HG02943 (cell line): ENCODE data around the gene ZNF468.
"Not testable (repeated sequence)": the region's sequence is repeated elsewhere in the genome, so short reads cannot be mapped to it uniquely, and the experiment has no call there.

Experiments
- ATAC-seq: cut with Tn5 transposase; IDR thresholded peaks from one replicate; pipeline ENCODE4 v1.9.1; 2021; ENCODE audit warnings: mild to moderate bottlenecking, low read depth, moderate library complexity; ENCODE audit not compliant: unreplicated experiment

Gene ZNF468

DNA sequence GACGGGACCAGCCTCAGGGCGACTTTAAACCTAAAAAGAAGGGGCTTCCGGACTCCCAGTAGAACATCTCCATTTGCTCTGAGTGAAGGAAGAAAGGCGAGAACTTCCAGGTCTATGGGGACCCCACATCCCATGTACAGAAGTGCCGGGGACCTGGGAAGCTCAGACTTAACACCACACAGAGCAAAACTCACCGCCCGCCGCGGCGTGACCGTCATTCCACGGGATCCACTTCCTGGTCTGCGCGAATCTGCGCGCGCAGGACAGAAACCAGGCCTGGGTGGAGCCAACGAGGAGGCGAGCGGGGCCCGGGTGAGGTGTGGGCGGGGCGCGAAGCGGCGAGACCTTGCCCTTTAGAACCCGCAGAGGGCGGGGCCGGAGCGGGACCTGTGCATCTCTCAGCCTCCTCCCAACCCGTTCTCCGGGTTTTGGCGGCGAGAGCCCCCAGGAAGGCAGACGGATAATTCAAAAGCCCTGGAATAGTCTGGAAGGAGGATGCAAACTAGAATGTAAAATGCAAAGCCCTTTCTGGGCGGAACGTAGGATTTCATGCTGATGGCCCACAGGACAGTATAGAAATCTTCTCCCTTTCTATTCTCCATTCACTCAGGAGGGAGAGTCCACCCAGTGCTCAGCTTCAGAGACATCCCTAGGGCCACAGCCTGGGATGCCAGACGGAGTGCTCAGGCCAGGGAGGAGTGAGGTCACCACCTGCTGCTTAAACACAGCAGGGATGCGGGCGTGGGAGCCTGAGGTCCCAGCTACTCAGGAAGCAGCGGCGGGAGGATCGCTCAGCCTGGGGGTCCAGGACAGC, at the start of gene ZNF468:
Gene ZNF468 (minus strand): TSS at position 242 of the 814 bp plus-strand sequence. CDS start 3,347 bp downstream, outside the sequence.
- ATAC-seq = peak; percentile 88

DNA sequence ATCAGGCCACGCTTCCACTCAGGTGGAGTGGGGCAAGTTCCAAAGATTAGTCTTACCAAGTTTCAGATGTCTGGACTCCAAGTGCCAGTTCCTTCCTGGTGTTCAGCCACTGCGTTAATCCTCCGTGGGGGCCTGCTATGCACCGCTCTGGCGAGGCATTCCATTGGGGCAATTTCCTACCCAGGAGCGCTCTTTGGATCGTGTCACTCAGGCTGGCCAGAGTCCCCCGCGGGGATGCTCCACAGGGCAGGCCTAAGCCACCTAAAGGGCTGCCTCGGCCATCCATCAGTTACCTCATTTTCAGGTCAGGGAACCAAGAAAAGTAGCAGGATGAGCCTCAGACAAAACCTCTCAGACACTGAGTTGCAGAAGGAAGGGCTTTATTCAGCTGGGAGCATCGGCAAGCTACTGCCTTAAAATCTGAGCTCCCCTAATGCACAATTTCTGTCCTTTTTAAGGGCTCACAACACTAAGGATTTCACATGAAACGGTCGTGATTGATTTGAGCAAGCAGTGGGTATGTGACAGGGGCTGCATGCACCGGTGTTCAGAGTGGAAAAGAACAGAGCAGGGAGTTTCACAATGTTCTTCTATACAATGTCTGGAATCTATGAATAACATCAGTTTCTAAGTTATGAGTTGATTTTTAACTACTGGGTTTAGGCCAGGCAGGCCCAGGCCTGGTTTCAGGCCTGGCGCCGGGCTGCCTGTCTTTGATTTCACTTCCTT, 46.8 kb upstream of the ZNF468 start:
- ATAC-seq = not testable (repeated sequence)

GRCh38 chr19:52901842-52902241, 44.4 kb upstream of the ZNF468 start:
- no peak for ATAC-seq

- not testable (repeated sequence) for ATAC-seq
Measured at GRCh38 chr19:52898596-52898995, 41.2 kb upstream of the ZNF468 start.

DNA sequence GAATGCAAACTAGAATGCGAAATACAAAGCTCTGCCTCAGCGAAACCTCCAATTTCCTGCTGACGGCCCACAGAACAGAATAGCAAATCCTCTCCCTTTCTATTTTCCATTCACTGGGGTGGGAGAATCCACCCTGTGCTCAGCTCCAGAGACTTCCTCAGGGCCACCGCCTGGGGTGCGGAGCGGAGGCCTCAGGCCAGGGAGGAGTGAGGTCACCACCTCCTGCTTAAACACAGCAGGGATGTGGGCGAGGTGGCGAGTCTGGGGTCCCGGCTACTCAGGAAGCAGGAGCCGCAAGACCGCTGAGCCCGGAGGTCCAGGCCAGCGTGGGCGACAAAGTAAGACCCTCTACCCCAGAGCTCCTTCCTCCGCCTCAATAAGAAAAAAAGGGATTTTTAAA, 40.7 kb upstream of the ZNF468 start:
- no peak for ATAC-seq

DNA sequence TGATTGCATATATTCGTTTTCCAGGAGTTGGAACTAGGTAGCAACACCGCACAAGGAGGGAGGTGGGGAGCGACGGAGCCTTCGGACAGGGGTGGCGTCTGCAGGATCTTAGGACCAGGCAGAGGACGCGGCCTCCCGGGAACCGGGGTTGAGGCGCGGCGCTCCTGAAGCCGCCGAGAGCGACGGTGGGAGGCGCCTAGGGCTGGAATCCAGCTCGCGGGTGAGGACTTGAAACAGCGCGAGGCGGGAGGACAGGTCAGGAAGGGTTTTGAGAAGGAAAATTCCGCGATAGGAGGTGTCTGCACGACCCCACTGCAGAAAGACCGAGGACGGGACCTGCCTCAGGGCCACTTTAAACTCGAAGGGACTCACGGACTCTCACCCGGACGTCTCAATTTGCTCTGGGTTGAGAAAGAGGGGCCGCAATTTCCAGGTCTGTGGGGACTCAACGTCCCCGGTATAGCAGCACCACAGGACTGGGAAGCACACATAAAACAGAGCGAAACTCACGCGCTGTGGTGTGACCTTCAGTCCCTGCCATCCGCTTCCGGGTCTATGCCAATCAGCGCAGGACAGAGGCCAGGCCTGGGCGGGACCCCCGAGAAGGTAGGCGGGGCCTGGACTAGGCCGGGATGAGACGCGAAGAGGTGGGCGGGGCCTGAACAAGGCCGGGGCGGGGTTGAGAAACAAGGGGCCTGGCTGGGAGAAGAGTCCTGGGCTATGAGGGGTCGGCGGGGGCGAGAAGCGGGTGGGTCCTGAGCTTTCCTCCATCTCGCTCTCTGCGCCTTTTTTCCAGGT, 39.9 kb upstream of the ZNF468 start, which contains the start of gene ZNF320:
Gene ZNF320 (minus strand): TSS at position 498 of the 798 bp plus-strand sequence. CDS start 7,380 bp downstream, outside the sequence.
- ATAC-seq = peak; percentile 96

DNA sequence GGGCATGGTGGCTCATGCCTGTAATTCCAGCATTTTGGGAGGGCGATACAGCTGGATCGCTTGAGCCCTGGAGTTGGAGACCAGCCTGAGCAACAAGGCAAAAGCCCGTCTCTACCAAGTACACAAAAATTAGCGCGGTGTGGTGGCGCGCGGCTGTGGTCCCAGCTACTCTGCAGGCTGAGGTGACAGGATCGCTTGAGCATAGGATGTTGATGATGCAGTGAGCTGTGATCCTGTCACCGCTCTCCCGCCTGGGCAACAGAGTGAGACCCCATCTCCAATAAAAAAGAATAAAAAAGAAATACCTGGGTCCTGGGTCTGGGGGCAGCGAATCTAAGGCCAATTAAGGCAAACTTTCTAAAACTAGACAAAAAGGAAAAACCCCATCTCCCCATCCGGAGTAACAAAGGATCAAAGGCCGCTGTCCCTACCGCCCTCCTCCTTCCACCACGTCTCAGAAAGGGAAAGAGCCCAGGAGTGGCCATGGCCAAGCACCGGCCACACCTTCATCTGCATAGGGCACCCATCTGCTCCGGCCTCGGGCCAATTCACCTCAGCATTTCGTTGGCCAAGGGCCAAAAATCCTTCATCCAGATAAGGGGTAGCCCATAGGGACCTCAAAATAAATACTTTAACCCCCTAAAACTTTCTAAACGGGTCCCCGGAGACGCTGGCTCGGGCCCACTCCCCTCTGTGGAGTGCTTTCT, 39.2 kb upstream of the ZNF468 start:
- no peak for ATAC-seq

DNA sequence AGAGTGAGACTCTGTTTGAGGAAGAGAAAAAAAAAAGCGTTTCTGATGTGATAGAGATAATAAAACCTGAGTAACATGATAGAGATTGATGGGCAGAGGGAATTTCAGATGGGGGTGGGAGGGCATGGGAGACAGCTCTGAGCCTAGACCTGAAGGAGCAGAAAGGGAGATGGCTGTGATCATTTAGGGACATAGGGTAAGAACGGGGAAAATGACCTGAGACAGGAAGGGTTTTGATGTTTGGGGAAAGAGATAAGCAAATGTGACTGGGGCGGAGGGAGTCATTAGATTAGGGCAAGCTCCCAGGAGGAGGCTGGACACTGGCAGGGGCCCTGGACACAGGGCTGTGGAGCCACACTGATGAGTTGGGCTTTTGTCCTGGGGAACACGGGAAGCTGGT, 33.9 kb upstream of the ZNF468 start:
- ATAC-seq = no peak

DNA sequence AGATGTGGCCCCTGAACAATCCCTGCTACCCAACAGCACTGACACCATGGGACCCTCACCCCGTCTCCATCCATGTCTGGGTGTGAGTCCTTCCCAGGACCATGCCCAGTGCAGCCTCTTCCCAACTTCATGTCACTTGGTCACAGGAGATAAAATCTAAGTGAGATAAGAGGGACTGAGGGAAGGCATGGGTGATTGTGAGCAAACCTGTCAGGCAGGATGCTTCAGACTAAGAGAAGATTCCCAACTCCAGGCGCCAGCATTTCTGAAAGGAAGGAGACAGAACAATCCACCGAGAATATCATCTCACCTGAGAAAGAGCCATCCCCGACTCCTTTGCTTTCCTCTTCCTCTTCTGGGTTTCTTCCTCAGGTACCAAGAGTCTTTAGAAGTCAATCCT, 32.5 kb upstream of the ZNF468 start:
- ATAC-seq = no peak

GRCh38 chr19:52889076-52889475, 31.7 kb upstream of the ZNF468 start:
- ATAC-seq = no peak

DNA sequence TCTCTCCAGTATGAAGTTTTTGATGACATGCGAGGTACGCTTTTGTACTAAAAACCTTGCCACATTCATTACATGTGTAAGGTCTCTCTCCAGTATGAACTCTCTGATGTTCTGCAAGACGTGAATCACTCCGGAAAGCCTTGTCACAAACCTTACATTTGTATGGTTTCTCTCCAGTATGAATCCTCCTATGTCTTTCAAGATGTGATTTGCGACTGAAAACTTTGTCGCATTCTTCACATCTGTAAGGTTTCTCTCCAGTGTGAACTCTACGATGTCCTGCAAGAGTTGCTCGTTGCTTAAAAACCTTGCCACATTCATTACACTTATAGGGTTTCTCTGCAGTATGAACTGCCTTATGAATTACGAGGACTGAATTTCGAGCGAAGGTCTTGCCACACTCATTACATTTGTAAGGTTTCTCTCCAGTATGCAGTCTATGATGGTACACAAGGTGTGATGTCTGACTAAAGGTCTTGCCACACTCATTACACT, 23.5 kb upstream of the ZNF468 start:
- ATAC-seq = no peak

- ATAC-seq = not testable (repeated sequence)
Measured at GRCh38 chr19:52872996-52873395, 15.6 kb upstream of the ZNF468 start.

- no peak for ATAC-seq
Measured at GRCh38 chr19:52871466-52871865, 14.0 kb upstream of the ZNF468 start.

GRCh38 chr19:52868031-52868430, 10.6 kb upstream of the ZNF468 start:
- not testable (repeated sequence) for ATAC-seq

DNA sequence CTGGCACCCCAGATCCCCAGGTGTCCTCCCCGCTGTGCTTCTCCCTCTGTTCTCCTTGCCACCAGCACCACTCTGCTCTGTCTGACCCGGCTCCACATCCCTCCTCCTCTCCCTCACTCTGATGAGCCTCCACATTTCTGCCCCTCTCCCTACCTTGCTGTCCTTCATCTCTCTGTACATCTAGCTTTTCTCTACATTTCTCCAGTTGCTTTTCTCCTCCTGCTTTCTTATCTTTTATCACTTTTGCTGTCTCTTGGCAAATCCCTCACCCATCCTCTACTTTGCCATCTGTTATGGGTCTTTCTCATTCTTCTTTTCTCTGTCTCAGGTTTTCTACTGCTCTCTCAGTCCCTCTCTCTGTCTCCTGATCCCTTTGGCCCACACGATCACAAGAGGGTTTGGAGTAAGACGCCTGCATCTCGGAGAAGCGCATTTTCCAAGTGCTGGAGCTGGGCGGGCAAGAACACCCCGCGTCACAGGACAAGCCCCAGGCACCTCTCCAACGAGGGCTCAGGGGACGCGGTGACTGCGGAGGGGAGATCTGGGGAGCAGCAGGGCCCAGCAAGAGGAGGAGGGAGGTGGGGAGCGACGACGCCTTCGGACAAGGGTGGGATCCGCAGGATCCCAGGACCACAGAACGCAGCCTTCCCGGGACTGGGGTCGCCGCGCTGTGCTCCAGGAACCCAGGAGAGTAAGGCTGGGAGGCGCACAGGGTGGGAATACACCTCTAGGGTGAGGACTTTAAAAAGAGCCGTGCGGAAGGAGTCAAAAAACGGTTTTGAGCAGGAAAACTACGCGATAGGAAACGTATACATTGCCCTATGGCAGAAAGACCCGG, 660 bp downstream of the ZNF468 start:
- ATAC-seq = not testable (repeated sequence)

- not testable (repeated sequence) for ATAC-seq
Measured at GRCh38 chr19:52847352-52847751, 10.1 kb downstream of the ZNF468 start.

DNA sequence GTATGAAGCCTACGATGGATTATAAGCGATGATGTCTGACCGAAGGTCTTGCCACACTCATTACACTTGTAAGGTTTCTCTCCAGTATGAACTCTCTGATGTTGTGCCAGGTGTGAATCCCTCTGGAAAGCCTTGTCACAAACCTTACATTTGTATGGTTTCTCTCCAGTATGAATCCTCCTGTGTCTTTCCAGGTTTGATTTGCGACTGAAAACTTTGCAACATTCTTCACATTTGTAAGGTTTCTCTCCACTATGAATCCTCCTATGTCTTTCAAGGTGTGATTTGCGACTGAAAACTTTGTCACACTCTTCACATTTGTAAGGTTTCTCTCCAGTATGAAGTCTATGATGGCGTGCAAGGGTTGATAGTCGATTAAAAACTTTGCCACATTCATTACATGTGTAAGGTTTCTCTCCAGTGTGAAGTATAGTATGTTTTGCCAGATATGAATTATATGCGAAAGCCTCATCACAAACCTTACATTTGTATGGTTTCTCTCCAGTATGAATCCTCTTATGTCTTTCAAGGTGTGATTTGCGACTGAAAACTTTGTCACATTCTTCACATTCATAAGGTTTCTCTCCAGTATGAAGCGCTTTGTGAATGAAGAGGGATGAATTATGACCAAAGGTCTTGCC, 16.5 kb downstream of the ZNF468 start:
- ATAC-seq = not testable (repeated sequence)

DNA sequence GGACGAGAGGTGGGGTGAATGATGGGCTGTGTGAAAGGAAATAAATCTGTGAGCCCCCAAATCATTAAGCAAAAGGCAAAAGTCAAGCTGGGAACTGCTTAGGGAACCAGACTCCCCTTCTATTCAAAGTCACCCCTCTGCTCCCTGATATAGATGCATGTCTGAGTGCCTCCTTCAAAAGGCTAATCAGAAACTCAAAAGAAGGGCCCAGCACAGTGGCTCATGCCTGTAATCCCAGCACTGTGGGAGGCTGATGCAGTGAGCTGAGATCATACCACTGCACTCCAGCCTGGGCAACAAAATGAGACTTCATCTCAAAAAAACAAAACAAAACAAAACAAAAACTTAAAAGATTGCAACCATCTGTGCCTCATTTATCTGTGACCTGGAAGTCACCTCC, 23.1 kb downstream of the ZNF468 start:
- not testable (repeated sequence) for ATAC-seq

DNA sequence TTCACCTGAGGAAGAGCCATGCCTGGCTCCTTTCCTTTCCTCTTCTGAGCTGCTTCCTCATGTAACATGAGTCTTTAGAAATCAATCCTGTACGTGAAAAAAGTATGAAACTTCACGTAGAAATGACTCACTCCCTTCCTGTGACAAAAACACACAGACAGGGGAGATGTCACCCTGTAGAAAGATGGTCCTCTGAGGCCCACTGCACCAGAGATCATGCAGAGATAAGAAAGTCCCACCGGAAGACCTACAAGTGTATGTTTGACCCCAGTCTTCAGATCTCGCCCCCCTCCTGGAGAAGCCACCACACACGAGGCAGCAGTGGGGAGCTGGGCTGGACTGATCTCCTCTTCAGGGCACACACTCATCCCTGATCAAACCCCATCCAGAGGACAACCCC, 23.9 kb downstream of the ZNF468 start:
- not testable (repeated sequence) for ATAC-seq
